Activated B cell treated with CpG ODN at 0.5 μM for 24 hours (primary cell): ENCODE measurements around the gene KLHL35. TPM values are rescaled to one million over a fixed set of nuclear protein-coding genes. Genes with fewer than 3 reads are reported as not detected.

Source experiments
- ATAC-seq: fragments of 200-7000 bp; cut with Tn5 transposase; one replicate; pipeline ENCODE4 v1.10.0; 2021; ENCODE audit warnings: low read depth, mild to moderate bottlenecking, moderate library complexity
- CTCF ChIA-PET: fragments of 350-600 bp; sonication (Branson Sonifier 250); formaldehyde crosslinking; loops from one replicate; lab custom pipeline; 2021; ENCODE audit warnings: antibody characterized with exemption; lab: Charles Lee
- POLR2A ChIA-PET: fragments of 350-600 bp; sonication (Branson Sonifier 250); formaldehyde crosslinking; loops from one replicate; lab custom pipeline; 2021; ENCODE audit warnings: antibody characterized with exemption; lab: Charles Lee
- DNase-seq: peaks from one replicate; pipeline ENCODE4 v3.0.0; 2022
- H3K27ac Mint-ChIP-seq: one replicate; pipeline ENCODE4 v1.8.0; 2020; ENCODE audit warnings: mixed read lengths
- H3K27me3 Mint-ChIP-seq: one replicate; pipeline ENCODE4 v1.8.0; 2021; ENCODE audit warnings: mixed read lengths
- H3K36me3 Mint-ChIP-seq: one replicate; pipeline ENCODE4 v1.8.0; 2021; ENCODE audit warnings: low read depth, mixed read lengths
- H3K4me1 Mint-ChIP-seq: one replicate; pipeline ENCODE4 v1.8.0; 2021; ENCODE audit warnings: mixed read lengths
- H3K4me3 Mint-ChIP-seq: one replicate; pipeline ENCODE4 v1.8.0; 2020; ENCODE audit warnings: mild to moderate bottlenecking, mixed read lengths
- H3K9me3 Mint-ChIP-seq: one replicate; pipeline ENCODE4 v1.8.0; 2020; ENCODE audit warnings: mixed read lengths
- CTCF ChIP-seq: fragments of 200-600 bp; IDR thresholded peaks from one replicate; pipeline ENCODE4 v1.8.0; 2022; ENCODE audit warnings: antibody characterized with exemption, mild to moderate bottlenecking
- intact Hi-C: fragments of 100-400 bp; cut with micrococcal nuclease; formaldehyde crosslinking; loops from one replicate; pipeline ENCODE4 v1.15.1; 2024
- total RNA-seq: library from RNA; stranded (reverse); gene quantifications from 2 replicates; pipeline ENCODE4 v1.2.3, GENCODE V29; 2022

Gene KLHL35
- total RNA-seq, 1 donor from 2014 or later: 0.11 TPM

- Mint-ChIP-seq H3K4me3 (no peak overlapping the region), H3K4me1 (peaks cover 7% of the 10 kb centered on the region), H3K27ac (no peak overlapping the region), H3K27me3 (peaks cover 26% of the 10 kb centered on the region), H3K9me3 (no peaks in the 10 kb centered on the region), H3K36me3 (peaks cover 7% of the 10 kb centered on the region)
- ATAC-seq (no peak), DNase-seq (no peak)
- POLR2A ChIA-PET: no interaction called here
- CTCF ChIA-PET: no interaction called here
- TF ChIP-seq CTCF: no peak
- intact Hi-C loops: no loop called here
Measured at GRCh38 chr11:75435571-75435925, 2.5 kb upstream of the KLHL35 start.

- CTCF ChIA-PET: no interaction called here
- no peaks in the 10 kb centered on the region for H3K9me3 Mint-ChIP-seq
Measured at GRCh38 chr11:75434886-75435570, 2.0 kb upstream of the KLHL35 start.

GRCh38 chr11:75434051-75434450 is 1.0 kb upstream of the KLHL35 start:
- POLR2A ChIA-PET: no interaction called here
- DNase-seq: no peak
- Mint-ChIP-seq H3K4me3 (no peak overlapping the region), H3K9me3 (no peaks in the 10 kb centered on the region), H3K27ac (no peak overlapping the region), H3K36me3 (peaks cover 7% of the 10 kb centered on the region), H3K4me1 (peaks cover 12% of the 10 kb centered on the region), H3K27me3 (peaks cover 32% of the 10 kb centered on the region)
- intact Hi-C loops: no loop called here
- CTCF ChIA-PET: no interaction called here
- no peak for TF ChIP-seq CTCF
- no peak for ATAC-seq

More at GRCh38 chr11:75434886-75435570, 2.0 kb upstream of the KLHL35 start:
- peaks cover 27% of the 10 kb centered on the region for H3K27me3 Mint-ChIP-seq
- no peak overlapping the region for H3K4me3 Mint-ChIP-seq
- peaks cover 8% of the 10 kb centered on the region for H3K4me1 Mint-ChIP-seq
- TF ChIP-seq CTCF: no peak
- intact Hi-C loops: no loop called here
- H3K36me3 Mint-ChIP-seq: peaks cover 7% of the 10 kb centered on the region
- no peak overlapping the region for H3K27ac Mint-ChIP-seq
- POLR2A ChIA-PET: no interaction called here
- no peak for ATAC-seq
- no peak for DNase-seq

- POLR2A ChIA-PET: no interaction called here
- DNase-seq: no peak
- intact Hi-C loops: no loop called here
- Mint-ChIP-seq H3K27me3 (peaks cover 37% of the 10 kb centered on the region), H3K4me1 (peaks cover 18% of the 10 kb centered on the region), H3K4me3 (no peak overlapping the region), H3K9me3 (no peaks in the 10 kb centered on the region), H3K27ac (no peak overlapping the region), H3K36me3 (peaks cover 4% of the 10 kb centered on the region)
- ATAC-seq: no peak
- CTCF ChIA-PET: no interaction called here
- no peak for TF ChIP-seq CTCF
Measured at GRCh38 chr11:75433443-75433842, 440 bp upstream of the KLHL35 start.

DNA sequence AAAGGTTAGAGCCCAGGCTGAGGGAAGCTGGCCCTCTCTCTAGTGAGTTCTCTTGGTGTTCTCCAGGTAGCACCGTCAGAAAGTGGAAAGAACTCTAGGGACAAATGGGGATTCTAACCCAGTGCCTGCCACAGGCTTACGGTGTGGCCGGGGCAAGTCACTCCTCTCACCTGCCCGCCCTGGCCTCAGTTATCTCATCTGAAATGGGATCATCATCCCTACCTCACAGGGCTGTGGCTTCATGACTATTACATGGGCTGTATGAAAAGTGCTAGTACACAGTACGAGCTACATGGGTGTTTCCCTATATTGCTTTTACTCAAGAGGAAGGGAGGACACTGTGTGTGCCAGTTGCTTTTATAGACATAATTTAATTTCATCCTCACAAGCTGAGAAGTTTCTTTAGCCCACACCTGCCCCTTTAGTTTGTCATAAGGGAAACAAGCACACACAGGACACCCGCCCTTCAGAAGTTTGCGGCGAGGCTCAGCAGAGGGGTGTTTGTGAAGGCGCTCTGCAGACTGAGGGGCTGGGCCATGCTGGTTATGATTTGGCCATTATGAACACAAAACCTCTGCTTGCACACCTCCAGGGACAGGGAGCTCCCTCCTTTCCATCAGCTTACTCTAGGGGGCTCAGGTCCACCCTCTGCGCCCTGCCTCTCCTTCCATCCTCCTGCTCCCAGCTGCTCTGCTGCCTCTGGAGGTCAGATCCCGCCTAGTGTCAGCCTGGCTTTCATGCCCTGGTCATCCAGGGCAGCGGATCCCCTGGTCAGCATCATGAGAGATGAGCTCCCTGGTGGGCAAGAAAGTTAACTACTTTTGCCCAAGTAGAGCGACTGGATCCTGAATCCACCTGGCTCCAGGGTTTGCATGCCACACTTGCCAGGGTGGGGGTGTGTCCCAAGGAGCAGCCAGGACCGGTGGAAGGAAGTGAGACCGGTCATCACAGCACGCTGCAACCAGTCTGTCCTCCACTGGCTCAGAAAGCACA is 1.2 kb downstream of the KLHL35 start:
- ChIA-PET CTCF (no interaction called here), POLR2A (interaction anchor here (0.5 to 1.5 kb wide), 2 partner anchors 106 to 129 kb away, joined by 3 to 6 read pairs; no protein-coding TSS in a partner anchor)
- no peak for DNase-seq
- peaks cover 26% of the 10 kb centered on the region for H3K4me1 Mint-ChIP-seq
- H3K9me3 Mint-ChIP-seq: no peaks in the 10 kb centered on the region
- no peak overlapping the region for H3K27ac Mint-ChIP-seq
- H3K4me3 Mint-ChIP-seq: peak overlapping the region; percentile 56
- ATAC-seq: no peak
- intact Hi-C loops: no loop called here
- no peak for TF ChIP-seq CTCF
- H3K36me3 Mint-ChIP-seq: peaks cover 3% of the 10 kb centered on the region
- peaks cover 40% of the 10 kb centered on the region for H3K27me3 Mint-ChIP-seq
